GM19099 (cell line): ENCODE results near the gene SPRN.

Experiments used
- POLR2A ChIP-seq: IDR thresholded peaks from 3 replicates; pipeline ENCODE4 v1.6.1; 2011; ENCODE audit warnings: low read depth; ENCODE audit not compliant: insufficient read length; ENCODE audit errors: extremely low read depth

Gene SPRN

GRCh38 chr10:133458710-133459453, 34.5 kb upstream of the SPRN start:
- no peak for TF ChIP-seq POLR2A

DNA sequence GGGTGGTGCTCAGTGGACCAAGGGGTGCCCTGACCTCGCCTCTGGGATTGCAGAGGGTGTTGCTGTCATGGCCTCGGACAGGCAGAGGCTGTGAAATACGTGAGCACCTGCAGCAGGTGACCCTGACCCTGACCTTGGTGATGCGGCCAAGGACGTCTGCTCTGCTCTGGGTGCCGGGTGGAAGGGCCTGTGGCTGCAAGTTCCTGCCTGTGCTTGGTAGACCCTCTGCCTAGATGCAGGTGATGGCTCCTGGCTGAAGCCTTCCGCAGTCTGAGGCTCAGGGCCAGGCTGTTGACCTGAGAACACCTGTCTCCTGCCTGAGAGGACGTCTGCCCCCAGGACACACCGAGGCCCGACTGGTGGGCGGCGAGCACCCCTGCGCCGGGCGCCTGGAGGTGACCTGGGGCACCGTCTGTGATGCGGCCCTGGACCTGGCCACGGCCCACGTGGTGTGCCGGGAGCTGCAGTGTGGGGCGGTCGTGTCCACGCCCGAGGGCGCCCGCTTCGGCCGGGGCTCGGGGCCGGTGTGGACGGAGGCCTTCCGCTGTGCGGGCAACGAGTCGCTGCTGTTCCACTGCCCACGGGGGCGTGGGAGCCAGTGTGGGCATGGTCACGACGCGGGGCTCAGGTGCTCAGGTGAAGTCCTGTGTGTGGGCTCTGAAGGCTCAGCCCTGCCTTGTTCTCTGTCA, 33.7 kb upstream of the SPRN start:
- no peak for TF ChIP-seq POLR2A

DNA sequence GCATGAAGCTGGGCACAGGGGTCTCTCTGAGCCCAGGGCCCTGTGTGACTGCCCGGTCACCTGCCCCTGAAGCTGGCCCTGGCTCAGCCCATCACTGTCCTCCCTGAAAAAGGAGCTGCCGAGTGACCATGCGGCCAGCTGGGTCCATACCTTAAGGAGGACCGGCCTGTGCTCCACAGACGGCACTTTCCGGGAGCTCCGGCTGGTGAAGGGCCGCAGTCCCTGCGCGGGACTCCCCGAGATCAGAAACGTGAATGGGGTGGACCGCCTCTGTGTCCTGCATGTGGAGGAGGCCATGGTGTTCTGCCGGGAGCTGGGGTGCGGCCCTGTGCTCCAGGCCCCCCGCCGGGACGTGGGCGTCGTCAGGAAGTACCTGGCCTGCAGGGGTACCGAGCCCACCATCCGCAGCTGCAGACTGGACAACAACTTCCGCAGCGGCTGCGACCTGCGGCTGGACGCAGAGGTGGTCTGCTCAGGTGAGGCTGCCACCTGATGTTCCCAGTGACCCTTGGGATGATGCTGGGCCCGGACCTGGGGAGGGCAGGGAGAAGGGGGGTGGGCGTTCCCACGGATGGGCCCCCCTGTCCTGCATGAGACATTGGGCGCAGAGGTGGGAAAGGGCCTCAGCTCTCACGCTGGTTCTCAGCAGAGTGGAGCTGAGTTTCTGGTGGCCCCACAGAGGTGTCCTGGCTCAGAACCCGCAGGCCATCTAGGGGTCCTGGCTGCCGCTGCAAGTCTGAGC, 32.8 kb upstream of the SPRN start:
- no peak for TF ChIP-seq POLR2A

- TF ChIP-seq POLR2A = no peak
Observed at GRCh38 chr10:133456041-133456951, 31.9 kb upstream of the SPRN start.

DNA sequence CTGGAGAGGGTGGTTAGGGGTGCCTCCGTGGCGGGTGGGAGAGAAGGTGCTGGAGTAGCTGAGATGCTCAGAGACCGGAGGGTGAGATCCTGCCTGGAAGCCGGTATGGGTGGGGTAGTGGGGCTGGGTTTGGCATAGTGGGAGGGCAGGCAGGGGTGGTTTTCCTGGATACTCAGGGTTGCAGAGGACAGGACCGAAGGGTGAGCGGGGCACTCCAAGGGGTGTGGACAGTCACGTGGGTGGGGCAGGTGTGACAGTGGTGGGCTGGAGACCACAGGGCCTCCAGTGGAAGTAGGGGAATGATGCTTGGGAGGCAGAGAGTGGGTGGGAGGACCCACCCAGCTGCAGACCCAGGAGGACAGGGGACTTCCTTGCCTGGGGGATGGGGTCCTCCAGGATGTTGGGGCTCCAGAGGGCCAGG, 31.2 kb upstream of the SPRN start:
- TF ChIP-seq POLR2A = no peak

GRCh38 chr10:133455196-133455595, 30.8 kb upstream of the SPRN start:
- TF ChIP-seq POLR2A = no peak

- no peak for TF ChIP-seq POLR2A
Observed at GRCh38 chr10:133454204-133454893, 29.9 kb upstream of the SPRN start.

DNA sequence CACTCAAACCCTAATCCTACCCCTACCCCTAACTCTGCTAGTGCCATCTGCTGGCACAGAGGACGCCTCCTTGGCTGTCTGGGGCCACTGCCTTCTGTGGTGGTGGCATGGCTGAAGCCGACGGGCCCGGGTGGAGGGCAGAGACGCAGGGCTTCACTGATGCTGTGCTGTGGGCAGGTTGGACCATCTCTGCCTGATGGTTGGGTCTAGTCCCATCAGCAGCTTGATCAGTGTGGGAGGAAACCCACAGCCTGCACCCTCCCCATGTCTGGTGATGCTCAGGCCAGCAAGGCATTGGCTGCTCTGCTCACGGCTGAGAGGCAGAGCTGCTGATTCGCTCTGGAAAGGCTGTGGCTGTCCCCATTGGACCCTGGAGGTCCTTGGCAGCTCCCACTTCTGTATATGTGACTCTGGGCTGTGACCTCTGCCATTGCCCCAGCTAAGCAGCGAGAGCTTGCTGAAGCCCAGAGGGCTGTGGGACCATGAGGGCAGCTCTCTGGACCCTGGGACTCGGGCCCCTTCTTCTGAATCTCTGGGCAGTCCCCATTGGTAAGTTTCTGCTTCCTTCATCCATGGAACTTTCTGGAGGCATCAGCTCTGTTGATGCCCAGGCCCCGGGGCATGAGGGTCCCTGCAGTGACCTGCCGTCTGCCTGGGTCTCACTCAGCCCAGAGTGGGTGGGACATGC, 29.2 kb upstream of the SPRN start, which contains the start of gene SCART1:
TSS of gene SCART1 (plus strand) at position 430 of the 688 bp plus-strand sequence. CDS start at position 483, 53 bp downstream.
- TF ChIP-seq POLR2A = no peak

DNA sequence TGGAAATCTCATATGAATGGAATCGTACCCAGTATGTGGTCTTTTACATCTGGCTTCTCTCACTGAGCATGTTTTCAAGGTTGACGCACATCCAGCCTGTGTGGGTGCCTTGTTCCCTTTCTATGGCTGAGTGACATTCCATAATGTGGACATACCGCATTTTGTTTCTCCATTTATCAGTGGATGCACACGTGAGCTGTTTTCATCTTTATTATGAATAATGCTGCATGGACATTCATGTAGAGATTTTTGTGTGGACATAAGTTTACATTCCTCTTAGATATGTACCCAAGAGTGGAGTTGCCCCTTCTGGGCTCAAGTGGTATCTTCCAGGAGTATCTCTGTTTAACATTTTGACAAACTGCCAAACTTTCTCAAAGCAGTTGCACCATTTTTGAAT, 28.0 kb upstream of the SPRN start:
- TF ChIP-seq POLR2A = no peak

GRCh38 chr10:133451346-133451745, 26.9 kb upstream of the SPRN start:
- no peak for TF ChIP-seq POLR2A

DNA sequence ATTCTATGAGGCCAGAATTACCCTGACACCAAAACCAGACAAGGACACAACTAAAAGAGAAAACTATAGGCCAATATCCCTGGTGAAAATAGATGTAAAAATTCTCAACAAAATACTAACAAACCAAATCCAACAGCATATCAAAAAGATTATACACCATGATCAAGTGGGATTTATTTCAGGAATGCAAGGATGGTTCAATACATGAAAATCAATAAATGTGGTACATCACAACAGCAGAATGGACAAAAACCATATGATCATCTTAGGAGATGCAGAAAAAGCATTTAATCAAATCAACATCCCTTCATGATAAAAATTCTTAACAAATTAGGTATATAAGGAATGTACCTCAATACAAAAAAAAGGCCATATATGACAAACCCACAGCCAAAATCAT, 23.7 kb upstream of the SPRN start:
- TF ChIP-seq POLR2A = no peak

- TF ChIP-seq POLR2A = no peak
Observed at GRCh38 chr10:133446979-133447378, 22.6 kb upstream of the SPRN start.
